DND-41 (cell line): Measurements from ENCODE around the gene RNASE7.

ENCODE experiments used
- EZH2 ChIP-seq: IDR thresholded peaks from 3 replicates; pipeline ENCODE4 v1.6.1; 2012; ENCODE audit warnings: borderline replicate concordance, low read depth, mild to moderate bottlenecking, moderate library complexity, low read length, inconsistent platforms; ENCODE audit not compliant: severe bottlenecking
- TF ChIP-seq, protein P1 (sequence below): IDR thresholded peaks from 2 replicates; pipeline ENCODE4 v1.5.1; 2012; ENCODE audit warnings: borderline replicate concordance, low read length, moderate library complexity, mild to moderate bottlenecking; ENCODE audit not compliant: poor library complexity, severe bottlenecking; ENCODE audit errors: extremely low read depth

GRCh38 chr14:21055432-21056117 is 13.4 kb downstream of the RNASE7 start:
- TF ChIP-seq, protein P1, sequence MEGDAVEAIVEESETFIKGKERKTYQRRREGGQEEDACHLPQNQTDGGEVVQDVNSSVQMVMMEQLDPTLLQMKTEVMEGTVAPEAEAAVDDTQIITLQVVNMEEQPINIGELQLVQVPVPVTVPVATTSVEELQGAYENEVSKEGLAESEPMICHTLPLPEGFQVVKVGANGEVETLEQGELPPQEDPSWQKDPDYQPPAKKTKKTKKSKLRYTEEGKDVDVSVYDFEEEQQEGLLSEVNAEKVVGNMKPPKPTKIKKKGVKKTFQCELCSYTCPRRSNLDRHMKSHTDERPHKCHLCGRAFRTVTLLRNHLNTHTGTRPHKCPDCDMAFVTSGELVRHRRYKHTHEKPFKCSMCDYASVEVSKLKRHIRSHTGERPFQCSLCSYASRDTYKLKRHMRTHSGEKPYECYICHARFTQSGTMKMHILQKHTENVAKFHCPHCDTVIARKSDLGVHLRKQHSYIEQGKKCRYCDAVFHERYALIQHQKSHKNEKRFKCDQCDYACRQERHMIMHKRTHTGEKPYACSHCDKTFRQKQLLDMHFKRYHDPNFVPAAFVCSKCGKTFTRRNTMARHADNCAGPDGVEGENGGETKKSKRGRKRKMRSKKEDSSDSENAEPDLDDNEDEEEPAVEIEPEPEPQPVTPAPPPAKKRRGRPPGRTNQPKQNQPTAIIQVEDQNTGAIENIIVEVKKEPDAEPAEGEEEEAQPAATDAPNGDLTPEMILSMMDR, result no peak
- TF ChIP-seq EZH2, result no peak
